ENCODE results near the gene DVL3. TPM values are rescaled to one million over a fixed set of nuclear protein-coding genes. Genes with fewer than 3 reads are reported as not detected.

The DVL3 gene
- total RNA-seq, 1 experiment from 2014 or later = 76.2 TPM

GRCh38 chr3:184174284-184174645, 19.1 kb downstream of the DVL3 start:
- no peak for DNase-seq (ENCODE audit: low spot score)

GRCh38 chr3:184174646-184175492, 19.7 kb downstream of the DVL3 start, which contains the start of gene AP2M1:
Gene AP2M1, plus strand, starts transcription at chr3:184174855. Its CDS starts 2,139 bp downstream, at chr3:184176994.
- DNase-seq (ENCODE audit: low spot score) (peak; percentile 98), ATAC-seq (peak; percentile 83)
- POLR2A ChIA-PET = interaction anchor here (0.6 to 1.4 kb wide), 3 partner anchors 11 to 115 kb away, joined by 3 to 7 read pairs (median 3); partner anchors contain the start of gene ABCF3
- Mint-ChIP-seq H3K36me3 (peaks cover 31% of the 10 kb centered on the region), H3K9me3 (no peaks in the 10 kb centered on the region), H3K27me3 (ENCODE audit: low read depth) (no peaks in the 10 kb centered on the region), H3K4me3 (peak within 1 kb of the TSS; percentile 97), H3K4me1 (peaks cover 28% of the 10 kb centered on the region), H3K27ac (peak within 1 kb of the TSS; percentile 98)
- CTCF ChIA-PET = interaction anchor here (0.6 to 1.6 kb wide), 3 partner anchors 52 to 279 kb away, joined by 3 to 12 read pairs (median 8); partner anchors contain the start of gene VWA5B2
- TF ChIP-seq SMAD3 (CRISPR knock-in tag; IDR thresholded peaks at IDR 0.05; ENCODE audit: borderline replicate concordance) (no peak), ZNF671 (CRISPR knock-in tag; IDR thresholded peaks at IDR 0.05) (no peak), RELA (CRISPR knock-in tag; IDR thresholded peaks at IDR 0.05; ENCODE audit: borderline replicate concordance) (0 out of 2 replicates have a peak, but pooled peaks have one; percentile 23), SMAD4 (CRISPR knock-in tag; IDR thresholded peaks at IDR 0.05) (no peak), ATF6 (CRISPR knock-in tag; IDR thresholded peaks at IDR 0.05) (no peak), ZNF512 (CRISPR knock-in tag; IDR thresholded peaks at IDR 0.05; ENCODE audit: borderline replicate concordance) (0 out of 2 replicates have a peak, but pooled peaks have one; percentile 21), ATF1 (CRISPR knock-in tag; IDR thresholded peaks at IDR 0.05) (no peak), TP53 (CRISPR knock-in tag; IDR thresholded peaks at IDR 0.05) (peak; percentile 63; the same call in 1 of the 2 replicates), IRF2 (CRISPR knock-in tag; IDR thresholded peaks at IDR 0.05; ENCODE audit: borderline replicate concordance, low read depth) (no peak), GRHL2 (CRISPR knock-in tag; IDR thresholded peaks at IDR 0.05; ENCODE audit: insufficient replicate concordance, severe bottlenecking) (no peak), ZNF263 (CRISPR knock-in tag; IDR thresholded peaks at IDR 0.05; ENCODE audit: low read depth) (no peak), MXD4 (CRISPR knock-in tag; IDR thresholded peaks at IDR 0.05; ENCODE audit: borderline replicate concordance) (no peak)

More at GRCh38 chr3:184174284-184174645, 19.1 kb downstream of the DVL3 start:
- H3K4me3 Mint-ChIP-seq = peak overlapping the region; percentile 97
- no peaks in the 10 kb centered on the region for H3K27me3 Mint-ChIP-seq (ENCODE audit: low read depth)
- ChIA-PET POLR2A (interaction anchor here (0.6 to 1.4 kb wide), 5 partner anchors 12 to 115 kb away, joined by 3 to 8 read pairs (median 7); partner anchors contain the start of gene ABCF3), CTCF (interaction anchor here (0.6 to 1.6 kb wide), 4 partner anchors 16 to 279 kb away, joined by 3 to 12 read pairs (median 6); partner anchors contain the start of gene VWA5B2)
- no peaks in the 10 kb centered on the region for H3K9me3 Mint-ChIP-seq
- peak overlapping the region; percentile 53 for H3K27ac Mint-ChIP-seq
- peaks cover 27% of the 10 kb centered on the region for H3K36me3 Mint-ChIP-seq
- peaks cover 28% of the 10 kb centered on the region for H3K4me1 Mint-ChIP-seq
- TF ChIP-seq CBFB (CRISPR knock-in tag; IDR thresholded peaks at IDR 0.05; ENCODE audit: low read depth) (no peak), ZNF232 (CRISPR knock-in tag; IDR thresholded peaks at IDR 0.05) (no peak), MLX (CRISPR knock-in tag; IDR thresholded peaks at IDR 0.05) (no peak), ZNF671 (CRISPR knock-in tag; IDR thresholded peaks at IDR 0.05) (no peak), ZNF512 (CRISPR knock-in tag; IDR thresholded peaks at IDR 0.05; ENCODE audit: borderline replicate concordance) (no peak), ZNF263 (CRISPR knock-in tag; IDR thresholded peaks at IDR 0.05; ENCODE audit: low read depth) (no peak), RELA (CRISPR knock-in tag; IDR thresholded peaks at IDR 0.05; ENCODE audit: borderline replicate concordance) (no peak), E2F4 (CRISPR knock-in tag; IDR thresholded peaks at IDR 0.05; ENCODE audit: borderline replicate concordance, low read depth) (no peak), OVOL2 (CRISPR knock-in tag; IDR thresholded peaks at IDR 0.05; ENCODE audit: borderline replicate concordance) (no peak), JAZF1 (CRISPR knock-in tag; IDR thresholded peaks at IDR 0.05) (no peak), ZNF317 (CRISPR knock-in tag; IDR thresholded peaks at IDR 0.05; ENCODE audit: borderline replicate concordance, low read depth) (no peak), ZNF138 (CRISPR knock-in tag; conservative IDR thresholded peaks at IDR 0.05) (no peak), ZSCAN18 (CRISPR knock-in tag; IDR thresholded peaks at IDR 0.05) (no peak)
- ATAC-seq = no peak

Data from WTC11 (cell line).